ENCODE measurements around the gene ARHGEF40. TPM values are rescaled to one million over a fixed set of nuclear protein-coding genes. Genes with fewer than 3 reads are reported as not detected.

ARHGEF40 gene
- polyA plus RNA-seq, 2 of the 4 experiments (the other 2 are of a cell fraction), result 7.8 to 9.6 TPM

DNA sequence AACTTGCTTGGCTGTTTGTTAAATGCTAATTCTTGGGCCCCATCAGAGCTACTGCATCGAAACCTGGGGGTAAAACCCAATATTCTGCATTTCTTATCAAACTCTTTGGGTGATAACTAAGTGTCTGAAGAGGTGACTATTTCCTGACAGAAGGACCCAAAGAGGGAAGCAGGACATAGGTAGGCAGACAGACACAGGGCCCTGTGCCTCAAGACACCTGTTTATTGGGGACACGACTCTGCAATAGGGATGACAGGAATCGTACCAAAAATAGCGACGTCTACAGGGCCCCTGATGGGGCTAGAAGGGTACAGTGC is 19.7 kb downstream of the ARHGEF40 start:
- FAIRE-seq, result no peak
- CTCF ChIA-PET, result interaction anchor here (0.6 to 13.7 kb wide), 14 partner anchors 12 to 426 kb away, joined by 3 to 369 read pairs (median 4); partner anchors contain the start of genes ARHGEF40 and TMEM253
- POLR2A ChIA-PET, result interaction anchor here (1.3 to 3.8 kb wide), 4 partner anchors 14 to 75 kb away, joined by 4 to 11 read pairs (median 6); partner anchors contain the start of gene ARHGEF40

DNA sequence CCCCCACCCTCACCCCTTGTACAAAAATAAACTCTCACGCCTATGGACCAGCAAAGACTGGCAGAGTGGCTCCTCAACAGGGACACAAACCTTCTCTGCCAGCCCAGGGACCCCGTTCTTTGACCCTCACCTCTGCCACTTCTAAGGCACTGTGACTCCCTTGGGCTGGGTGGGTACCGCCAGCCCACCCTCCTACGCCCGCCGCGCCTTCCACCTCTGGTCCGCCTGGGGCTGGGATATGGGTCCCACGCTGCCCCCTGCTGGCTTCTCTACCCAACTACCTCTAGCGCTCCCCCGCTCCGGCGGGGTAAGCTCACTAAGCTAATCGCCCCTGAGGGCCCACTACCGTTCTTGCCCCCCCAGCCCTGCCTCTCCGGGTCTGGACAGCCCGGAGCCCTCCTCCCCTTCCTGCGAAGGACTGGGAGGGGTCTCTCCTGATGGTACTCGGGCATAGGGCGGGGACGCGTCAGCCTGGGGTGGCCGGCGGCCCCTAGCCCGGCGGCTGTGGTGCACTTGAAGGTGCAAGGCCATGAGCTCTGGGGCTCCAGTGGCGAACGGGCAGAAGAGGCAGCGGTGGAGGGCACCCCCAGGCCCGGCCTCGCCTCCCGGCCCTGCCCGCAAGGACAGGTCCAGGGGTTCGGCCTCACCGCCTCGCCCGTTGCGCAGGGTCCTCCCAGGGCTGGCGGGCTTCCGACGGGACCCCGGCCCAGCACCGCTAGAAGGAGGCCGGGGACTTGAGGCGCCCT is 20.3 kb downstream of the ARHGEF40 start:
- peak; percentile 36 to 40; a peak in 4 of 5 replicates for TF ChIP-seq RAD21 (conservative IDR thresholded peaks at IDR 0.05 in 1 of 2, IDR thresholded peaks at IDR 0.05 in 1 of 2)
- TF ChIP-seq, protein P1, sequence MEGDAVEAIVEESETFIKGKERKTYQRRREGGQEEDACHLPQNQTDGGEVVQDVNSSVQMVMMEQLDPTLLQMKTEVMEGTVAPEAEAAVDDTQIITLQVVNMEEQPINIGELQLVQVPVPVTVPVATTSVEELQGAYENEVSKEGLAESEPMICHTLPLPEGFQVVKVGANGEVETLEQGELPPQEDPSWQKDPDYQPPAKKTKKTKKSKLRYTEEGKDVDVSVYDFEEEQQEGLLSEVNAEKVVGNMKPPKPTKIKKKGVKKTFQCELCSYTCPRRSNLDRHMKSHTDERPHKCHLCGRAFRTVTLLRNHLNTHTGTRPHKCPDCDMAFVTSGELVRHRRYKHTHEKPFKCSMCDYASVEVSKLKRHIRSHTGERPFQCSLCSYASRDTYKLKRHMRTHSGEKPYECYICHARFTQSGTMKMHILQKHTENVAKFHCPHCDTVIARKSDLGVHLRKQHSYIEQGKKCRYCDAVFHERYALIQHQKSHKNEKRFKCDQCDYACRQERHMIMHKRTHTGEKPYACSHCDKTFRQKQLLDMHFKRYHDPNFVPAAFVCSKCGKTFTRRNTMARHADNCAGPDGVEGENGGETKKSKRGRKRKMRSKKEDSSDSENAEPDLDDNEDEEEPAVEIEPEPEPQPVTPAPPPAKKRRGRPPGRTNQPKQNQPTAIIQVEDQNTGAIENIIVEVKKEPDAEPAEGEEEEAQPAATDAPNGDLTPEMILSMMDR (IDR thresholded peaks at IDR 0.05), result peak; percentile 47
- TF ChIP-seq SMC3 (IDR thresholded peaks at IDR 0.05), result peak; percentile 45; the same call in 2 of the 3 replicates
- TF ChIP-seq EP300 (IDR thresholded peaks at IDR 0.05), result no peak
- no peak for TF ChIP-seq FOXS1 (CRISPR knock-in tag; IDR thresholded peaks at IDR 0.05)
- CTCF ChIA-PET, result interaction anchor here (0.8 to 13.7 kb wide), 16 partner anchors 13 to 254 kb away, joined by 3 to 369 read pairs (median 4); partner anchors contain the start of genes ARHGEF40 and TMEM253
- Histone ChIP-seq H3K4me1 (peaks cover 24% of the 10 kb centered on the region), H3K4me3 (no peak overlapping the region), H3K9me3 (no peaks in the 10 kb centered on the region), H3K27ac (no peak overlapping the region), H3K4me2 (no peak overlapping the region)
- 66% methylated on average over 10 of the region's 45 CpGs for WGBS (ENCODE audit: missing lambda C conversion rate)
- FAIRE-seq (no peak), DNase-seq (ENCODE audit: low read depth in 1 of 2, low spot score in 1 of 2) (peak in 1 of 2 experiments; percentile 58), ATAC-seq (peak; percentile 25 to 62; a peak in 4 of 6 replicates)
- POLR2A ChIA-PET, result interaction anchor here (1.3 to 3.8 kb wide), 4 partner anchors 14 to 75 kb away, joined by 4 to 11 read pairs (median 6); partner anchors contain the start of gene ARHGEF40

More for the DNA sequence above, 19.7 kb downstream of the ARHGEF40 start:
- Histone ChIP-seq H3K9me3 (no peaks in the 10 kb centered on the region), H3K4me2 (no peak overlapping the region), H3K4me1 (peaks cover 28% of the 10 kb centered on the region), H3K4me3 (no peak overlapping the region), H3K27ac (no peak overlapping the region)
- 76% methylated on average over 5 of the region's 5 CpGs for WGBS (ENCODE audit: missing lambda C conversion rate)
- DNase-seq (ENCODE audit: low read depth in 1 of 2, low spot score in 1 of 2) (no peak), ATAC-seq (no peak)
- TF ChIP-seq USF2 (IDR thresholded peaks at IDR 0.05) (no peak), EHF (CRISPR knock-in tag; IDR thresholded peaks at IDR 0.05) (no peak), ZFP36 (IDR thresholded peaks at IDR 0.05; ENCODE audit: borderline replicate concordance, partially characterized antibody) (no peak), POLR2AphosphoS2 (conservative IDR thresholded peaks at IDR 0.05; ENCODE audit: low read length) (no peak), CBX2 (IDR thresholded peaks at IDR 0.05; ENCODE audit: borderline replicate concordance, low read depth) (no peak)
- TF ChIP-seq, protein P2, sequence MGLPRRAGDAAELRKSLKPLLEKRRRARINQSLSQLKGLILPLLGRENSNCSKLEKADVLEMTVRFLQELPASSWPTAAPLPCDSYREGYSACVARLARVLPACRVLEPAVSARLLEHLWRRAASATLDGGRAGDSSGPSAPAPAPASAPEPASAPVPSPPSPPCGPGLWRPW (IDR thresholded peaks at IDR 0.05), result no peak

DNA sequence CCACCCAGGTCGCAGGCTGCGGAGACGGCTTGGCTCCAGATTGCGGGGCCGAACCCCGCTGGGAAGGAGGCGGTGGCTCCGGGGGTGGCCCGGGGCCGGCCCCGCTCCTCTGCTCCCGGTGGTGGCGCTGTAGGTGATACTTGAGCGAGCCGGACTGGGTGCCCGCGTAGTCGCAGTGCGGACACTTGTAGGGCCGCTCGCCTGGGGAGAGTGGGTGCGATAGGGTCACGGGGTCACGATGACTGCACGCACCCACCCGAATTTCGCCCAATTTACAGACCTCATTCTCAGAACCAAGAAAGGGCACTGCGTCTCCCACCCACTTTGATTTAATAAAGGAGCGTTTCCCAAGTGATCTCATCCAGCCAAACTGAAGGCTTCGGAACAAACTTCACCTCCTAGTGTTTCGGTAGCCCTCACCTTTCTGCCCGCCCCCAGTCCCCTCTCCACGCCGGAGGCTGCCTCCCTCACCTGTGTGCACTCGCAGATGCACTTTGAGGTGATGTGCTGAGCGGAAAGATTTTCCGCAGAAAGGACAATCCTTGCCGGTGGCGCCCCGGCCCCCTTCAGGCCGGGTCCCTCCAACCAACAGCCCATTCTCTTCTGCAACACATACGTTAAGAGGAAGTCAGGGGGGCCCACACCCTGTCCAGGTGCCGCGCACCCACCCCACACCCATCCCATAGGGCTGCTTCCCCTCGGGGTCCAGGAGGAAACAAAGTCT is 21.0 kb downstream of the ARHGEF40 start:
- ATAC-seq (no peak), DNase-seq (ENCODE audit: low read depth in 1 of 2, low spot score in 1 of 2) (no peak), FAIRE-seq (no peak)
- Histone ChIP-seq H3K4me2 (no peak overlapping the region), H3K4me3 (no peak overlapping the region), H3K27ac (no peak overlapping the region), H3K4me1 (peaks cover 28% of the 10 kb centered on the region), H3K9me3 (no peaks in the 10 kb centered on the region)
- 94% methylated on average over 42 of the region's 45 CpGs for WGBS (ENCODE audit: missing lambda C conversion rate)
- ChIA-PET CTCF (interaction anchor here (0.6 to 13.7 kb wide), 28 partner anchors 14 to 254 kb away, joined by 3 to 369 read pairs (median 10); partner anchors contain the start of genes ARHGEF40, RNASE13, RNASE7 and RNASE8), POLR2A (interaction anchor here (1.8 to 3.8 kb wide), 4 partner anchors 13 to 23 kb away, joined by 6 to 19 read pairs (median 8); partner anchors contain the start of gene ARHGEF40)
- no peak for TF ChIP-seq NPAS2 (CRISPR knock-in tag; IDR thresholded peaks at IDR 0.05; ENCODE audit: borderline replicate concordance)
- no peak for TF ChIP-seq RARB (CRISPR knock-in tag; IDR thresholded peaks at IDR 0.05)
- TF ChIP-seq CEBPB (IDR thresholded peaks at IDR 0.05), result no peak
- no peak for TF ChIP-seq FOSB (CRISPR knock-in tag; IDR thresholded peaks at IDR 0.05)
- TF ChIP-seq RAD21 (conservative IDR thresholded peaks at IDR 0.05 in 1 of 2, IDR thresholded peaks at IDR 0.05 in 1 of 2), result no peak
- TF ChIP-seq, protein P3, sequence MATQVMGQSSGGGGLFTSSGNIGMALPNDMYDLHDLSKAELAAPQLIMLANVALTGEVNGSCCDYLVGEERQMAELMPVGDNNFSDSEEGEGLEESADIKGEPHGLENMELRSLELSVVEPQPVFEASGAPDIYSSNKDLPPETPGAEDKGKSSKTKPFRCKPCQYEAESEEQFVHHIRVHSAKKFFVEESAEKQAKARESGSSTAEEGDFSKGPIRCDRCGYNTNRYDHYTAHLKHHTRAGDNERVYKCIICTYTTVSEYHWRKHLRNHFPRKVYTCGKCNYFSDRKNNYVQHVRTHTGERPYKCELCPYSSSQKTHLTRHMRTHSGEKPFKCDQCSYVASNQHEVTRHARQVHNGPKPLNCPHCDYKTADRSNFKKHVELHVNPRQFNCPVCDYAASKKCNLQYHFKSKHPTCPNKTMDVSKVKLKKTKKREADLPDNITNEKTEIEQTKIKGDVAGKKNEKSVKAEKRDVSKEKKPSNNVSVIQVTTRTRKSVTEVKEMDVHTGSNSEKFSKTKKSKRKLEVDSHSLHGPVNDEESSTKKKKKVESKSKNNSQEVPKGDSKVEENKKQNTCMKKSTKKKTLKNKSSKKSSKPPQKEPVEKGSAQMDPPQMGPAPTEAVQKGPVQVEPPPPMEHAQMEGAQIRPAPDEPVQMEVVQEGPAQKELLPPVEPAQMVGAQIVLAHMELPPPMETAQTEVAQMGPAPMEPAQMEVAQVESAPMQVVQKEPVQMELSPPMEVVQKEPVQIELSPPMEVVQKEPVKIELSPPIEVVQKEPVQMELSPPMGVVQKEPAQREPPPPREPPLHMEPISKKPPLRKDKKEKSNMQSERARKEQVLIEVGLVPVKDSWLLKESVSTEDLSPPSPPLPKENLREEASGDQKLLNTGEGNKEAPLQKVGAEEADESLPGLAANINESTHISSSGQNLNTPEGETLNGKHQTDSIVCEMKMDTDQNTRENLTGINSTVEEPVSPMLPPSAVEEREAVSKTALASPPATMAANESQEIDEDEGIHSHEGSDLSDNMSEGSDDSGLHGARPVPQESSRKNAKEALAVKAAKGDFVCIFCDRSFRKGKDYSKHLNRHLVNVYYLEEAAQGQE (IDR thresholded peaks at IDR 0.05), result no peak
- TF ChIP-seq ZNF302 (CRISPR knock-in tag; IDR thresholded peaks at IDR 0.05), result no peak
- no peak for TF ChIP-seq MAFK (IDR thresholded peaks at IDR 0.05; ENCODE audit: partially characterized antibody)
- no peak for TF ChIP-seq EP300 (IDR thresholded peaks at IDR 0.05)
- no peak for TF ChIP-seq KDM1A (IDR thresholded peaks at IDR 0.05; ENCODE audit: low read depth)
- no peak for TF ChIP-seq RNF2 (IDR thresholded peaks at IDR 0.05; ENCODE audit: borderline replicate concordance, low read depth)
- TF ChIP-seq CHD4 (IDR thresholded peaks at IDR 0.05; ENCODE audit: borderline replicate concordance), result no peak

All from A549 (cell line).